Activated naive CD8-positive, alpha-beta T cell treated with anti-CD3 and anti-CD28 coated beads, Interleukin-2, amount 50 U/mL, for 16 hours (primary cell): Measurements from ENCODE around the gene EPHB1.

ENCODE experiments used
- DNase-seq: peaks from one replicate; pipeline ENCODE4 v3.0.0-alpha.2; 2020; ENCODE audit warnings: low read depth, low spot score

EPHB1 gene

DNA sequence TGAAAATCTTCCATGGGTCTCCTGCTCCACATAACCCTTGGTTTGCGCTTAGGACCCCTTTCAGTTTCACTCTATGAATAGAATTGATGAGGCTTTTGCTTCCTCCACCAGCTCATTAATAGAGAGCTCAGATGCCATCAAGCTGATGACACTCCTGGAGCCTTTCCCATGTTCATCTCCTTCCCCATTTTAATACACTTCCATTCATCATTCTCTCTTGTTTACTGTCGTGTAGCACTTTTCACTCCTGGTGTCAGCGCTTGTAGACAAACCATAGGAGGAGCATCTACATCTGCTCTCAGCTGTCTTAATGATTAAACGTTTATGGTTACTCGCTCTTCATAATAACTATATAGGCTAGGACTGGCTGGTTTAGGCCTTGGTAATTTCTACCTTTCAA is 363.5 kb downstream of the EPHB1 start:
- DNase-seq = no peak

DNA sequence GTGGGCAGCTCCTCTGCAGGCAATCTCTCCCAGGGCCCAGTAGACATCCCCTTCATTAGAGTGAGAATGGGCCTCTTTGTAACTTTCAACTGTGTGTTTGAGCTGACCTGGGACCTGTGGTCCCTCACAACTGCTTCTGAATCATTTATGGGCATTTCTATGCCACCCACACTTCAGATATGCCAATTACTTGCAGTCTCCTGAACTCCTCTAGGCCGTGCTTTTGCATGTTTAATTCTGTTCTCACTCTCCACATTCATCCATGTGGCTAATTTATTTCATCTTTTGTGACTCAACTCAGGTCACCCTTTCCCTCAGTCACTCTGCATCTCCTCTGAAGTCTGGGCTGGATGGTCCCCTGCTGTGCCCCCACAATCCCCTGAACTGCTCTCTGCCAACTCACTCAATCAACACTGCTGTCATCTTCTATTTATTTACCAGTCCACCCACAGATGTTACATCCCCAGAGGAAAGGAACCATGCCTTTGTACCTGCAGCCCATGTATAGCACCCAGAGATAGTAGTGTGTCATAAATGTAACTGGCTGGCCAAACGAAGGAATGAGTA is 364.7 kb downstream of the EPHB1 start:
- DNase-seq = no peak

DNA sequence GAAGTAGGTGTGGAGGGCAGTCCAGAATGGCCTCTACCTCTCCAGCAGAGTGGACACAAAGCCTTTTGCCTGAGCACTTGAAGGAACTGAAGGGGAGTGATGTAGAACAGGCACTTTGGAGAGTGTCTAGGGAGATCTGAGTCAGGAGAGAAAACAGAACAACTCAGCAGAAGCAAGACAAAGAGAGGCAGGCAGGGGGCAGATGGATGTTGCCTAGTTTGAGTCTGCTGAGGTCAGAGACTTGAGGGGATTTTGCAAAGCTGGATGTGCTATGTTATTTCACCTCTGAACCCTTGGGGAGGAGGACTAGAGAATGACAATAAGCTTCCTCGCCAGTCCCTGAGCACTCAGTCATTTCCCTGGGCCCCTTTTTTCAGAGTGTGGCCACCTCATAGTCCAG is 366.4 kb downstream of the EPHB1 start:
- DNase-seq = no peak

DNA sequence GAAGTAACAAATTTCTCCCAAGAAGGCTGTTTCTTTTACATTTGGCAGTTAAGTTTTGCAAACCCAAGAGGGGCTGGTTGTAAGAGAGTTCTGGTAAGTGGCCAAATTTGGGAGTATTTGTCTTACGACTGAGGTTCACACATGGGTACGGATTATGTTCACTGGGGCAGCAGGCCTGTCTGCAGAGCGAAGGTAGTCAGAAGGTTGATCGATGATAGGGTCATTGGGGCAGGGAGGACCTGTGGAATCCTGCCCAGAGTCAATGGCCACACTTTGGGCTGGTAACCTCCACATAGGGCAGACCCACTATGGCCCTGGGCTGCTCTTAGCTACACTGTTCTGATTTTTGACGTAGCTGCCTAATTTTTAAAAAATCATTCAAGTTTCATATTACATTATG is 368.6 kb downstream of the EPHB1 start:
- DNase-seq = no peak

DNA sequence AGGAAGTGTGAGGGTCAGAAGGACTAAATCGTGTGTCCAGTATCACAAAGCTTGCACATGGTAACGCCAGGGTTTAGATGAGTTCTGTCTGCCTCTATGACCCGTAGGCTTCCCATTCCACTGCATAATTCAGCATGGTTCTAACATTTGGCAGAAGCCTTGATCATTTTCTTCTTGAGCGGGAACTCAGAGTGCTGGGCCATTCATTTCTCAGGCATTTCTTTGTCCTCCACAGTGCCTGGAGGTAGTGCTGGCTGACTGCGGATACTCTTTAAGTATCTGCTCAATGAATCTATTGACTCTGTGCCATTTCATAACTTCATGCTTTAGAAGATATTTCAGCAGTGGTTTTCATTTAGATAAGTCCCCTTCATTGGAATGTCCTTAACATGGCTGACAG is 370.2 kb downstream of the EPHB1 start:
- DNase-seq = no peak

DNA sequence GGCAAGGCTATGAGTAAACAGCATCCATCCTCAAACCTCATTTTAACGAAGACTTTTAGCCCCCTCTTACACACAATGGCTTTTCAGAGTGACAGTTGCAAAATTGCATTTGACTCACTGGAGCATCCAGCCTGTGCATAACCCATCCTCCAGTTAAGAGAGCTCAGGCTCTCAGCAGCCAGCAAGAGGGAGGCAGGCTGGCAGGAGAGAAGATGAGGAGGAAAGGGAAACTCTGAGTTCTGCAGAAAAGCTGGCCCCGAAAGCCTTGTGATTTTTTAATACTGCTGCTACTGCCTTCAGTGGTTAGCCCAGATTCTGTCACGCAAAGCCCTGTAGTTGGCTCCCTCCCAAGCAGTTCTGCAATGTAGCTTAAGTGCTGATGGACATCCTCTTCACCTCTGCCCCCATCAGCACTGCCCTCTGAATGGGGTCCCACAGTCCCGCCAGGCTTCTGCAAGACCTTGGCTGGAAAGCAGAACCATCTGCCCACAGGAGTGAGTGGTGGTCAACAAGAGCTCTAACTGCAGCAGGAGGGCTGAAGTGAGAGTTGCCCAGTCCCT is 371.3 kb downstream of the EPHB1 start:
- no peak for DNase-seq

DNA sequence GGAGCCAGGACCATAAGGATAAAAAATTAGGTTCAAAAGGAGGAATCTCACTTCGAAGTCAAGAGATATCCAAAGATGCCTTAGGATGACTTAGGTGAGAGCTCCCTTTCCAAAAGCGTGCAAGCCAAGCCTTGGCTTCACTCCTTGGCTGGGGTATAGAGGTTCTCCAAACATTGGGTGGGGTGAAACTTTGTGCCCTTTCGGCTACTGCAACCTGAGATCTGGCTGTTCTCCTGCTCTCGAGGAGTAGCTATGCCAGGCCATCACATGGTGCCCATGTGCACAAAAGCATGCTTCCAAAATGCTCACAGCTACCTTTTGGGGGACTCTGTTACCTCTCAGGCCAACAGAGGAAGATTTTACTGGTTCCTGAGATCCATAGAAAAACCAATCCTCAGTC is 373.8 kb downstream of the EPHB1 start:
- no peak for DNase-seq

DNA sequence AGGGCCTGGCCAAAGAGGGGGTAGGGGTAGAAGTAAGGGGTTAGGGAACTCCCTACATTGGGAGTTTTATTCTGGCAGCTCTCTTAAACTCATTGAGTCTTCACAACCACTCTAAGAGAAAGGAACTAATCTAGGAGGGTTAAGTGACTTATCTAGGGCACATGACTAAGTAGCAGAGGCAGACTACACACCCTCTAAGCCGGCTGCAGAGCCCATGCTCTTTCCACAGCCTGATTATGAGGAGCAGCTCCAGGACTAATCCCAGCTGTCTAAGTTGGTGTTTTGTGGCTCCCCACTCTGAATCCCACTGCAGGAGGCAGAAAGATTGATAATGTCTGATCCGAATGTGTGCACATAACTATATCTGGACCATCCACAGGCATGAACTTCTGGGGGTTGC is 374.6 kb downstream of the EPHB1 start:
- no peak for DNase-seq

DNA sequence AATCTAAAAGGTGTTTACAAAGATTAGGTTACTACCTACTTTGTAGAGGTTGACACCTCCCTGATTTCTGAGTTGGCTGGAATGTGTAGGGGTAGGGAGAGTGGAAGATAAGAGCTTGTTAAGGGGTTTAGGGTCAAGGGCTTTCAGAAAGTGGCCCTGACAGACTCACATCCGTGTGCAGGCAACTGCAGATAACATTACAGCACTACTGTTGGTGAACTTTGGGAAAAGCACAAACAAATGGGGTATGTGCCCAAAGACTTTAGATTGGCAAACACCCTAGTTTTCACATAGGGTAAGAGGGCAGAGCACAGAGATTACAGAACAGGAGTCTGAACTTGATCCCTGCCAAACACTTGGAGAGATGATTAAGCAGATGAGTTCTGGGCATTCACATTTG is 375.7 kb downstream of the EPHB1 start:
- DNase-seq = no peak

DNA sequence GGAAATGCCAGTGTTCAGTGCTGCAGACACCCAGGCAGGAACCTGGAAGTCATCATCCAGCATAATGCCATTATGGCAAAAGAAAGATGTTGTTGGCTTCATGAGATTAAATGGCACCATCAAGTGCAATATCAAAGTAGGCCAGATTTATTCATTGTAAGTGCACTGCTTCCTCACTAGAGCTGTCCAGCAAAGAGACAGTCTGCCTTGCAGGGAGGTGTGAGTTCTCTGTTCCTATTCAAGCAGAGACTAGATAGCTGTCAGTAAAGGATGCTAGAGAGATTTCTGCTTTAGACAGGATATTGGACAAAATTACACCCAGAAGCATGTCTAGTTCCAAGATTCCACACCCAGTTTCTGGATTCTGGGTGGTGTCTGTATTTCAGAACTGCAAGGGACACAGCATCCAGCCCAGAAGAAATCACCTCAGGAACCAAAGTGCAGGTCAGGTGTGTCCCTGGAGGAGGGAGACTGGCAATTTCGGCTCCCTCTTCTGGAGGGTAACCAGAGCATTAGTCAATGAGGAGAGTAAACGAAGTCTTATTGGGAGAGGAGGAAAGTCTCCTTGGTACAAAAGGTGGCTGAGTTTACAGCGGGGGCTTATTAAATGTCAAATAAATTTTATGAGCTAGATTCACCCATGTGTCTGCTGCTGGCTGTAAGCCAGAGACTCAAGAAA is 377.3 kb downstream of the EPHB1 start:
- DNase-seq = no peak

DNA sequence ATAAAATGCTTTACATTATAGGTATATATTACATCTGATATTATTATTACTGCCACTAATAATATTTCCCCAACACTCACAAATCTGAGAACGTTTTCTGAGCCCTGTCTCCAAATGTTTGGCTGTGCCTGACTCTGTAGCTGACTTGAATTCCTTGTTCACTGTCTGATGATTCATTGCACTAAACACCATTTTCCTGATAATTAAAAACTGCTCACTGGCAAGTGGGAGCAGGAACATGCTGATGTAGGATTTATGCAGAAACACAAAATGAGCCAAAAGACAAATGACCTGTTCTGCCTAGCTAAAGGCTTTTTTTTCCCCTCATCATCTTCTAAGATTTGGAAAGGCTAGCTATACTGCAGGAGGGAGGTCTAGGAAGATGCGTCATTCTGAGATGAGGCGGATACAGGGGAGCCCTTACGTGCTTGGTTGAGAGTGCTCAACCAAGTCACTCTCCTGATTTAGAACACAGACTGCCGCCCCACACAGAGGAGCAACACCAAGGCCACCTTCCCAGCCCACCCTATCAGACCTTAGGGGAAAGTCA is 380.7 kb downstream of the EPHB1 start:
- no peak for DNase-seq

DNA sequence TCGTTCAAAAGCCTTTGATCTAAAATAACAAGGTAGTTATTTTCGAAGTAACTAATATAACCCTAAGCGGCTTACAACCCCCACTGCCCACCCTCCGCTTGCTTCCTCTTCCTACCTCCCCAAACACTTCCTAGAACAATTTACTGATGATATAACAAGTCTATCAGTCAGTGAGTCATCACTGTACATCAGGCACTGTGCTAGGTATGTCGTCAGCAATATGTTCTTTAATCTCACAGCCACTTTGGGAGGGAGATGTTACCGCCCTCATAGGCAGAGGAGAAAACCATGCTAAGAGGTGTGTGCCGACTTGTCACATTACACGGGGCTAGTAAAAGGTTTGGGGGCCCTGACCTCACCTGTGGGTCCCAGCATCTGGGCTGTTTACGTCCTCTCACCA is 381.8 kb downstream of the EPHB1 start:
- no peak for DNase-seq

DNA sequence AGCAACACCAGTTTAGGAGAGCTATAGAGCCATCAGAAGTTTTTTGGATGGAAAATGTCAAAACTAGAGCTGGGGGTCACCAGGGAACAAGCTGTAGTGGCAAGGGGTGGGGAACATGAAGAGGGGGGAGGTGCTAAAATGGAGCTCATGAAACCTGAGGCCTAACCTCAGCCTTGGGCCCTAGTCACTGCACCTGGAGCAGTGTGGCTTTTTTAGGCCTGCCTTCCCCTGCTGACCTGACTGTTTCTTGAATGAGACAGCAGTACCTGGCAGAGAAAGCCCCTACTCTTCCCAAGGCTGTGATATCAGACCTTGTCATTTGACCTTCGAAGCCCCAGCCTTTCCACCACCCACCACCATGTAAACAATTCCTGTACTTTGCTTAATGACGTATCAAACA is 383.5 kb downstream of the EPHB1 start:
- no peak for DNase-seq

DNA sequence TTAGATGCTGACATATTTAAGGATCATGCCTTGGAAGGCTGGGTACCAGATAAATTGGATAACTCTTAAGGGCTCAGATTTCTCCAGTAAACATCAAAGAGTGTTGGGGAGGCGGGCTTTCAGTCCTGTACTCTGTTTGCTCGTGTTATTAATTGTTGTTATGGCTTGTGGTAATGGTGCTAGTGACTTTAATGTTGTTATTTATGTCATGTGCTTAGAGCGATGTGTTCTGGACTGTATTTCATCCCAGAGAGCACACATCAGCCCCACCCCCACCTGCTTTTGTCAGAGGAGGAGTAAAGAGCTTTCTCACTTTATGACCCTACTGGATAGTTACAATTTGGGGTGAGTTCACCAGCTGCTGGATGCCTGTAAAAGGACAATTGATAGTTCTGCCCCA is 386.3 kb downstream of the EPHB1 start:
- DNase-seq = no peak

DNA sequence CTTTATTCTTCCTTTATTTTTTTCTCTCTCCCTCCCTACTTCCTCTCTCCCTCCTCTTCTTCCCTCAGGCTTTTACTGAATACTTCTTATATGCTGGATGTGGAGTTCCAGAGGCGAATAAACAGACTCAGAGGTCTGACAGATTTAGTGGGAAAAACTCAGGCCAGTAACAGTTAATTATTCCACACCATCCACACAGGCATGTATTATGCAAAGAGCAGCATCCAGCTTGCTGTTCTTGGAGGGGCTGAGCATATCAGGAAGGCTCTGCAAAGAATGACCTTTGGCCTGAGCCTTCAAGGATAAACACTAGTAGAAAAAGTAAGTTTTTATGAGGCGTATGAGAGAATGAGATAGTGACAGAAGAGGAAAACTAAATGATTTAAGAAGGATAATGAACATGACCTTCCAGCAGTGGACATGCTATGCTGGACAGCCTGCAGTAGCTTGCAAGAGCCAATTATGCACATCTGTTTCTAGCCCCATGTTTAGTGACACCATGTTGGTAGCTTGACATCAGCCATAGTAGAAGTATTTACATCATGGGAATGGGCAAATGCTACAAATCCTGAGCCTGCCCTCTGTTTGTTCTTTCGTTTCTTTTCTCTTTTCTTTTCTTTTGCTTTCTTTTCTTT is 387.4 kb downstream of the EPHB1 start:
- no peak for DNase-seq

DNA sequence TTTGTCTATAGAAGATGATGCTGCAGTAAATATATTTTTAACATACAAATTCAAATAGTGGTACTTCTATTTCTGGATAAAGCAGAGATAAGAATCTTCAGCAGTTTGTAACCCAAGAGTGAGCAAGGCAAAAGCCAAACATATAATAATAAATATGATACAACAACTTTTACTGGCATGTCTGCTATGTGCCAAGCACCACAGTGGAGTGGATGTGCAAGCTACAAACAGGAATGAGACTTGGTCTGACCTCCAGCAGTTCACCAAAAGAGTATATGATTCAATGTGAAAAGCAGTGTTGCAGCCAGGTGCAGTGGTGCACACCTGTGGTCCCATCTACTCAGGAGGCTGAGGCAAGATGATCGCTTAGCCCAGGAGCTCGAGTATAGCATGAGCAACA is 395.6 kb downstream of the EPHB1 start:
- DNase-seq = no peak

DNA sequence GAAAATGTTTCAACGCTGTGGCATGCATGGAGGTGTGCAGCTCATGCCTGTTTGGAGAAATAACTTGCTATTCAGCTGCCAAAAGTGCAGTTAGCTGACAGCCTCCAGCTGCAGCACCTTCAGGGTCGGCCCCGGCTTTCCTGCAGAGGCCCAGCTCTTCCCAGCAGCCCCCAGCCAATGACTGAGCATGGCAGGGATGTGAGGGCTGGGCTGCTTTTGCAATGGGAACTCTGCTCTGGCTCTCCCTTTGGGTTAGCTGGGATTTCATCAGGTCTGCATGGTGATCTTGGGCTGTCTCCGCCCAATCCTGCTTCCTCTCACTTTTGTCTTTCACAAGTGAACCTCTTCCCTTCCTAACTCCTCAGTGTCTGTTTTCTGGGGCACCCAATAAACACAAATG is 396.6 kb downstream of the EPHB1 start:
- DNase-seq = no peak

DNA sequence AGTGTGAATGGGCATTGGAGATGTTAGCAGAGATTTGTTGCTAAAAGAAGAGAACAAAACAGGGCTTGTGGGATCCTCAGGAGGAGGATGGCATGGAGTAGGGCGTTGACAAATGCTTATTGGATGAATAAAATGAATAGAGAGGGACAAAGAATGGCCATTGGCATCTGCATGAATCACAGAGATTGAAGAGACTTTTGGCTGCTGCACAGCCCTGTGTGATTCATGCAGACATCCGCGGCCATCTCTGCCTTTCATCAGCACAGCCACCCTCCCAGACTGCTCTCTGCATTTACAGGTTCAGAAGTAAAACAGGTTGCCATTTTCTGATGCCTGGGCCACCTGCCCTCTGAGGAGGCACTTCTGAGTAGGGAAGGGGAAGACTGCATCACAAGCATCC is 397.9 kb downstream of the EPHB1 start:
- no peak for DNase-seq

DNA sequence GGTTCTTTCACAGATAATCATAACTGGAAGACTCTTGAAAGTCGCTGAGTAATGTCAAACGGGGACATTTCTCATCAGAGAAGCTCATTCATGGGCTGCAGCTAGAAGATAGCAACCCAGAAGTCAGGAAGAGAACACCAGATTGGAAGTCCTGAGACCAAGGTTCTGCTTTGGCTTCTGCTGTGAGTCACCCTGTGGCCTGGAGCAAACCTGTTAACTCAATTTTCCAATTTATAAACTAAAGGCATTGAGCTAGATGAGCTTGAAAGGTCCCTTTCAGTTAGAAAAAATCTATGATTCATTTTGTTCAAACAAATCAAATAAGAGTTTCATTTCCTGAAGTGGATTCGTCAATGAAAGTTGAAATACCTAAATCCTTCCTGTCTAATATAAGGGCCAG is 402.2 kb downstream of the EPHB1 start:
- no peak for DNase-seq

DNA sequence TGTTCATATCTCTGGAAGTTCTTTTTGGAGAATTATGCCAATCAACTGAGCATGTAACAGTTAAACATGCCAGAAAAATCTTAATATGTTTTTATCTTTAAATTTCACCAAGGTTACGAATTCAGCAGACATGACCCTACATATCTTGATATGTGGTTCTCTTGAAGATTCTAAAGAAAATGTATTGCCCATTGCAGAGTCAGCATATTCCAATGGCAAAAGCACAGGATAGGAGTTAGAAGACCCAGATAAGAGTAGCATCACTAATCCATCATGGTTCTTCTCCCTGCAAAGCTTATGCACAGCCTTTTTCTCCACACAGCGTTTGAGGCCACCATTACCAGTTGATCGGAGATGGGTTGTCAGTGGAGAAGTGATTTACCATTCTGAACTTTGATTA is 402.8 kb downstream of the EPHB1 start:
- no peak for DNase-seq

DNA sequence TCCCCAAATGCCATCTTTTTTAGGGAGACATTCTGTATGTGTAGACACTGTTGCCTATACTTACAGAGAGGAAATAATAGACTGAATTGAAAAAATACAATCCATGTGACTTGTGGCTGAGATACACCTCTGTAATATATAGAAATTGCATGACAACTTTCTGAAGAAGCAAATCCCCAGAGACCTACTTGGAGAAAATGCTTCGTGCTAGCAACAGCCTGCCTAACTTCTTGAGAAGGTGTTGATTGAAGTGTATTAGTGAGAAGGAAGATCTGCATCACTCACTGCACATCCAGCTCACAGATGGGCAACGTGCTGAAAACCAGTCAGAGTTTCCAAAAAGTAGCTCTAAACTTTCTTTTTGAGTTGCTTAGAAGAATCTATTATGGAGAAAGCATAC is 404.1 kb downstream of the EPHB1 start:
- DNase-seq = no peak

DNA sequence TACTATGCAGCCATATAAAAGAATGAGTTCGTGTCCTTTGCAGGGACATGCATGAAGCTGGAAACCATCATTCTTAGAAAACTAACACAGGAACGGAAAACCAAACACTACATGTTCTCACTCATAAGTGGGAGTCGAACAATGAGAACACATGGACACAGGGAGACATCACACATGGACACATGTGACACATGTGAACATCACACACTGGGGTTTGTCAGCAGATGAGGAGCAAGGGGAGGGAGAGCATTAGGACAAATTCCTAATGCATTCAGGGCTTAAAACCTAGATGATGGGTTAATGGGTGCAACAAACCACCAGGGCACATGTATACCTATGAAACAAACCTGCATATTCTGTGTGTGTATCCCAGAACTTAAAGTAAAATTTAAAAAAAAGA is 408.0 kb downstream of the EPHB1 start:
- no peak for DNase-seq

DNA sequence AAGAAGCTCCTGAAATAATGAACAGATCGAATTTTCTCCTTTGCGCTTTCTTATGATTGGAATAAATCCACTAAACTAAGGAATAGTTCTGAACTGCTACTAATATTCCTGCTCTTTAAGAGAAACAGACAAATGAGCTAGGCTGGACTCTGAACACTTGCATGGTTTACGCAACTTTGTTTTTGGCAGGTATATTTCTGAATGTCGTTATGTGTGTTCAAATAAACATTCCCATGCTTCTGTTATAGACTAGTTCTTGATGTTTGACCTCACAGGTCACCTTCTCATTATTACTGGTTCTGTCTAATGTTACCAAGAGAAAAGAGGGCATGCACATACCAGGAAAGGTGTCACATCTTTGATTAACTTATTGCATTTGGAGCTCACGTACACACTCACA is 418.2 kb downstream of the EPHB1 start:
- DNase-seq = no peak
